ENCODE data around the gene MBL2. TPM values are rescaled to one million over a fixed set of nuclear protein-coding genes. Genes with fewer than 3 reads are reported as not detected.

MBL2 gene
- total RNA-seq, 2 donors from 2014 or later, result 0.17 TPM; not detected in 1

DNA sequence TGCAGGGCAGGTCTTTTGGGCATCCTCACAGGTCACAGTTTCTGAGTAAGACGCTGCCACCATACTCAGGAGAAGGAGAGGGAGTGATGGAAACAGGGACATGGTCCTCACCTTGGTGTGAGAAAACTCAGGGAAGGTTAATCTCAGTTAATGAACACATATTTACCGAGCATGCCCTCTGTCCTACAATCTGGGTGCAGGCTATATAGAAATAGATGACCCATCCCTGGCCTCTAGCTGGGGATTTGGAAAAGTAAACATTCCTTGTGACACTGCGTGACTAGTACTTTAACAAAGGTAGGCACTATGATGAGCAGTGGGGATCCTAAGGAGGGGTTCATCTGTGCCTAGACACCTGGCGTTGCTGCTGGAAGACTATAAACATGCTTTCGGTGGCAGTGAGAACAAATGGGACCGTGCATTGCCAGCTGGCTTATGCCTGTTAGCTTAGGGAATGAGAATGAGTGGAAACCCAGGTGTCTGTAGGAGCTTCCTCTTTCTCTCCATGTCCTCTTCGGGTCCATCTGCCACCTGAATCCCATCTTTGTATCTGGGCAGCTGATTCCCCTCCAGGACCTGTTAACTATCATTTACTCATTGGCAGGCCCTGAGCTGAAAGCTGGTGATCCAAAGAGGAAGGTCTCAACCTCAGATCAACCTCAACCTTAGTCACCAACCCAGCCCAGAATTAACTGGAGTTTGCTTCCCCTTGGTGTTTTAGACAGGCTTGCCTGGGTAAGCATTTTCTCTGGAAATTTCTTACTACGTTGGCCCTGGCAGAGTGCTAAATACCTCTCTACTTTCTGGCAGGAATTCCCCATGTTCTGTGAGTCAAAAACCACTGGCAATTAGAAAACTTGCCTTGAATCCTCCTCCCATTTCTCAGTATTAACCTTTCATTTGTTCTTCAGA lies 794 bp downstream of the MBL2 start:
- no peaks in the 10 kb centered on the region for H3K4me1 ChIP-seq
- no peaks in the 10 kb centered on the region for H3K36me3 ChIP-seq
- no peak for DNase-seq
- no peak overlapping the region for H3K27ac ChIP-seq
- H3K4me3 ChIP-seq, result no peak overlapping the region
- no peaks in the 10 kb centered on the region for H3K9me3 ChIP-seq
- TF ChIP-seq, protein P1, sequence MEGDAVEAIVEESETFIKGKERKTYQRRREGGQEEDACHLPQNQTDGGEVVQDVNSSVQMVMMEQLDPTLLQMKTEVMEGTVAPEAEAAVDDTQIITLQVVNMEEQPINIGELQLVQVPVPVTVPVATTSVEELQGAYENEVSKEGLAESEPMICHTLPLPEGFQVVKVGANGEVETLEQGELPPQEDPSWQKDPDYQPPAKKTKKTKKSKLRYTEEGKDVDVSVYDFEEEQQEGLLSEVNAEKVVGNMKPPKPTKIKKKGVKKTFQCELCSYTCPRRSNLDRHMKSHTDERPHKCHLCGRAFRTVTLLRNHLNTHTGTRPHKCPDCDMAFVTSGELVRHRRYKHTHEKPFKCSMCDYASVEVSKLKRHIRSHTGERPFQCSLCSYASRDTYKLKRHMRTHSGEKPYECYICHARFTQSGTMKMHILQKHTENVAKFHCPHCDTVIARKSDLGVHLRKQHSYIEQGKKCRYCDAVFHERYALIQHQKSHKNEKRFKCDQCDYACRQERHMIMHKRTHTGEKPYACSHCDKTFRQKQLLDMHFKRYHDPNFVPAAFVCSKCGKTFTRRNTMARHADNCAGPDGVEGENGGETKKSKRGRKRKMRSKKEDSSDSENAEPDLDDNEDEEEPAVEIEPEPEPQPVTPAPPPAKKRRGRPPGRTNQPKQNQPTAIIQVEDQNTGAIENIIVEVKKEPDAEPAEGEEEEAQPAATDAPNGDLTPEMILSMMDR (IDR thresholded peaks at IDR 0.05), result no peak
- intact Hi-C loops (cut with DNase I), result no loop called here
- H3K27me3 ChIP-seq, result no peaks in the 10 kb centered on the region
- H3K9ac ChIP-seq (ENCODE audit: low read depth in 2 of 2, low read length in 2 of 2), result no peak overlapping the region

DNA sequence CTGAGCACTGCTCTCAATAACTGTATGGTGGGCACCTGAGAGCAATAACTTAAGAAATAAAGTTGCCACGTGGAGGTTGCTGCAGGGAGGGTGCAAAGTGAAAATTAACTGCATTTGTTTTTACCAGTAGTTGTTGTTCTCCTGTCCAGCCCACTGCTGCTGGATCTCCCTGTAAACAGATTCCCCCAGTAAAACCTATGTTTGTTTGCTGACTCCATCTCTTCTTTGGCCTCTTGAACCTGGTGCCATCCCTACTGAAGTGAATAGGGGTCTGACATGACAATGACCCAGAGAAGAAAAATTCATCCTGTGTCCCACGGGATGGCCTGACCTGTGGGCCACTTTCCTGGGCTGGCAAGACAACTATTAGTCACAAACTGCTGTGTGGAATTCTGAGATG lies 1.7 kb downstream of the MBL2 start:
- intact Hi-C loops (cut with DNase I), result no loop called here
- H3K27me3 ChIP-seq, result no peaks in the 10 kb centered on the region
- no peaks in the 10 kb centered on the region for H3K36me3 ChIP-seq
- H3K9me3 ChIP-seq, result no peaks in the 10 kb centered on the region
- TF ChIP-seq, protein P1 (IDR thresholded peaks at IDR 0.05), result no peak
- no peak overlapping the region for H3K4me3 ChIP-seq
- no peak overlapping the region for H3K9ac ChIP-seq (ENCODE audit: low read depth in 2 of 2, low read length in 2 of 2)
- no peak overlapping the region for H3K27ac ChIP-seq
- H3K4me1 ChIP-seq, result no peaks in the 10 kb centered on the region
- DNase-seq, result no peak

DNA sequence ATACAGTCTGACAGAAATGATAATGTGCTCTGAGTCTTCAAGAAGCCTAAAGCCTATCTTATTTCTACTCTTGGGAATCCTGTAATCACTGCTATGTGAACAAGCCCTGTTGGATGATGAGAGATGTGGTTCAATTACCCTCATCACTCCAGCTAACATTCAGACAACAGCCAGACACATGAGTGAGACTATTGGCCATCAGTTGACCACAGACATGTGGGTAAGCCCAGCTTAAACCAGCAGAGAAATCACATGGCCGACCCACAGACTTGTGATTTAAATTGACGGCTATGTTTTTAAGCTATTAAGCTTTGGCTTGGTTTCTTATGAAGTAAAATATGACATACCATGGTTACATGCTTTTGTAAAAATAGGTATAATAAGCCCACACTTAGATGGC lies 2.6 kb downstream of the MBL2 start:
- Histone ChIP-seq H3K27ac (no peak overlapping the region), H3K4me3 (no peak overlapping the region), H3K9me3 (no peaks in the 10 kb centered on the region), H3K9ac (ENCODE audit: low read depth in 2 of 2, low read length in 2 of 2) (no peak overlapping the region), H3K36me3 (no peaks in the 10 kb centered on the region), H3K27me3 (no peaks in the 10 kb centered on the region), H3K4me1 (no peaks in the 10 kb centered on the region)
- intact Hi-C loops (cut with DNase I), result no loop called here
- DNase-seq, result no peak
- TF ChIP-seq, protein P1 (IDR thresholded peaks at IDR 0.05), result no peak

DNA sequence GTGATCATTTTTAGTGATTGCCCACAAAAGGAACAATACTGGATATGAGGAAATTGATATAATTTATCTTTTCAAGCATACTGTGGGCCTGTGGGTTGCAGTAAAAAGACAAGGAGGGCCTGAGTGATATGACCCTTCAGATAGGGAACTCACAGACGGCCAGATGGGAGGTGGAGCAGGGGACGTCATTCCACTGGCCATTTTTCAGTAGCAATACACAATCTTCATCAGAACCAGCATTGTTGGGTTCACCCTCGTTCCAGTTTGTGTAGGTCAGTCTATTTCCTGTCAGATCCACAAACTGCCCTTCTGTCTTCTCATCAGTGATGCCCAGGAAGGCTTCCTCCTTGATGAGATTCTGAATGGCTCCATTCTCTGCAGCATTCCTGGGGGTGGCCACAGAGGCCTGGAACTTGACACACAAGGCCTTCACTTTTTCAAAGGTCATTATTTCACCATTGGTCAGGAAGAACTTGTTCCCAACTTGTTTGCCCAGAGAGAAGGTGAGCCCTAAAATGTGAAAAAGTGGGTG lies 4.5 kb downstream of the MBL2 start:
- Histone ChIP-seq H3K36me3 (no peaks in the 10 kb centered on the region), H3K9me3 (no peaks in the 10 kb centered on the region), H3K27me3 (no peaks in the 10 kb centered on the region), H3K4me1 (no peaks in the 10 kb centered on the region), H3K27ac (no peak overlapping the region), H3K9ac (ENCODE audit: low read depth in 2 of 2, low read length in 2 of 2) (no peak overlapping the region), H3K4me3 (no peak overlapping the region)
- no peak for DNase-seq
- TF ChIP-seq, protein P1 (IDR thresholded peaks at IDR 0.05), result no peak
- intact Hi-C loops (cut with DNase I), result no loop called here

DNA sequence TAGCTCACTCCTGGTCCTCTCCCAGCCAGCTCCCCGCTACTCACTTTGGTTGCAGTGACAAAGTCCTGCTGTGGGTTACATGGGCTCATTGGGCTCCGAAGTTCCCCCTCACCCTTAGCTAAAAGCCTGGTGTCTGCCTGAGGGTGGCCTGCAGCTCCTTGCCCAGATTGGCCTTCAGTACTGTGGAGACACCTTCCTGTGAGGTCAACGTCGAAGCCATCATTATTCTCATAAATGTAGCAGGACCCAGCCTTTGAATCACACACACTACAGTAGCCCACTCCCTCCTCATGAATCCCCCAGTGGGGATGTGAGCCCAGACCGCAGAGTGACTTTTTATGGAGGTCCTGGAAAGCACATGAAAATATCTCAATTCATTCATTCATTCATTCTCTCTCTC lies 10.5 kb downstream of the MBL2 start:
- Histone ChIP-seq H3K27ac (no peak overlapping the region), H3K4me1 (no peaks in the 10 kb centered on the region), H3K9ac (ENCODE audit: low read depth in 2 of 2, low read length in 2 of 2) (no peak overlapping the region), H3K36me3 (no peaks in the 10 kb centered on the region), H3K4me3 (no peak overlapping the region), H3K9me3 (no peaks in the 10 kb centered on the region), H3K27me3 (no peaks in the 10 kb centered on the region)
- intact Hi-C loops (cut with DNase I), result no loop called here
- DNase-seq, result no peak
- TF ChIP-seq, protein P1 (IDR thresholded peaks at IDR 0.05), result no peak

Data from colonic mucosa (tissue), 4 donors.